ENCODE measurements around the gene LPXN.

LPXN gene

GRCh38 chr11:58561394-58562098 is 14.1 kb downstream of the LPXN start:
- no peak overlapping the region for H4K8ac ChIP-seq (ENCODE audit: low read length)
- H4K91ac ChIP-seq (ENCODE audit: low read length): no peak overlapping the region
- H2AFZ ChIP-seq (ENCODE audit: low read depth, low read length): no peak overlapping the region
- no peak overlapping the region for H3K4me2 ChIP-seq (ENCODE audit: low read length, poor library complexity, severe bottlenecking)
- H3K36me3 ChIP-seq (ENCODE audit: control insufficient read depth in 1 of 2, insufficient read depth in 2 of 2, low read depth in 1 of 2, low read length in 2 of 2): peaks cover 0 to 71% of the 10 kb centered on the region in 2 experiments
- WGBS: 92% methylated on average over 2 of the region's 2 CpGs
- H3K79me1 ChIP-seq (replicated peaks; ENCODE audit: low read length, poor library complexity, severe bottlenecking): peaks cover 5% of the 10 kb centered on the region
- H3K9ac ChIP-seq (ENCODE audit: low read length): peak overlapping the region; percentile 36
- H3K4me1 ChIP-seq (ENCODE audit: control insufficient read depth, insufficient read depth, low read depth, low read length): peaks cover 2% of the 10 kb centered on the region
- no peak overlapping the region for H3K14ac ChIP-seq (ENCODE audit: low read length in 2 of 2)
- no peak overlapping the region for H2AK5ac ChIP-seq (ENCODE audit: low read length, severe bottlenecking)
- no peak overlapping the region for H2BK120ac ChIP-seq (ENCODE audit: low read depth, low read length)
- H3K27ac ChIP-seq (ENCODE audit: low read length, poor library complexity, severe bottlenecking): peak overlapping the region; percentile 66
- no peaks in the 10 kb centered on the region for H3K9me3 ChIP-seq (ENCODE audit: control insufficient read depth, low read length)
- no peaks in the 10 kb centered on the region for H3K27me3 ChIP-seq (ENCODE audit: control insufficient read depth in 1 of 2, insufficient read depth in 1 of 2, low read length in 2 of 2)
- H3K23ac ChIP-seq (ENCODE audit: low read length in 2 of 2): no peak overlapping the region
- DNase-seq: no peak
- H3K4me3 ChIP-seq (ENCODE audit: insufficient read depth in 1 of 2, low read depth in 1 of 2, low read length in 2 of 2): no peak overlapping the region
- H2BK12ac ChIP-seq (ENCODE audit: low read length in 2 of 2): no peak overlapping the region
- H3K4ac ChIP-seq (ENCODE audit: low read depth in 1 of 2, low read length in 2 of 2): no peak overlapping the region
- H3K18ac ChIP-seq (ENCODE audit: low read depth in 1 of 2, low read length in 2 of 2): no peak overlapping the region
- no peak overlapping the region for H2BK15ac ChIP-seq (ENCODE audit: low read depth, poor library complexity, severe bottlenecking)
- H2BK5ac ChIP-seq (ENCODE audit: low read depth, low read length, poor library complexity, severe bottlenecking): no peak overlapping the region

- Histone ChIP-seq H3K9ac (ENCODE audit: low read length) (peak overlapping the region; percentile 36), H3K18ac (ENCODE audit: low read depth in 1 of 2, low read length in 2 of 2) (no peak overlapping the region), H2BK120ac (ENCODE audit: low read depth, low read length) (no peak overlapping the region), H3K27me3 (ENCODE audit: control insufficient read depth in 1 of 2, insufficient read depth in 1 of 2, low read length in 2 of 2) (no peaks in the 10 kb centered on the region), H3K4me2 (ENCODE audit: low read length, poor library complexity, severe bottlenecking) (no peak overlapping the region), H3K27ac (ENCODE audit: low read length, poor library complexity, severe bottlenecking) (no peak overlapping the region), H3K23ac (ENCODE audit: low read length in 2 of 2) (no peak overlapping the region), H2AFZ (ENCODE audit: low read depth, low read length) (no peak overlapping the region), H3K4me1 (ENCODE audit: control insufficient read depth, insufficient read depth, low read depth, low read length) (peaks cover 2% of the 10 kb centered on the region), H4K8ac (ENCODE audit: low read length) (no peak overlapping the region), H3K4me3 (ENCODE audit: insufficient read depth in 1 of 2, low read depth in 1 of 2, low read length in 2 of 2) (no peak overlapping the region), H3K36me3 (ENCODE audit: control insufficient read depth in 1 of 2, insufficient read depth in 2 of 2, low read depth in 1 of 2, low read length in 2 of 2) (peaks cover 0 to 67% of the 10 kb centered on the region in 2 experiments), H3K9me3 (ENCODE audit: control insufficient read depth, low read length) (no peaks in the 10 kb centered on the region), H4K91ac (ENCODE audit: low read length) (no peak overlapping the region), H2BK15ac (ENCODE audit: low read depth, poor library complexity, severe bottlenecking) (no peak overlapping the region), H2BK5ac (ENCODE audit: low read depth, low read length, poor library complexity, severe bottlenecking) (no peak overlapping the region), H2BK12ac (ENCODE audit: low read length in 2 of 2) (no peak overlapping the region), H3K4ac (ENCODE audit: low read depth in 1 of 2, low read length in 2 of 2) (no peak overlapping the region), H3K14ac (ENCODE audit: low read length in 2 of 2) (no peak overlapping the region), H3K79me1 (replicated peaks; ENCODE audit: low read length, poor library complexity, severe bottlenecking) (peaks cover 5% of the 10 kb centered on the region), H2AK5ac (ENCODE audit: low read length, severe bottlenecking) (no peak overlapping the region)
- DNase-seq: no peak
- WGBS: no CpG with 5 or more reads among the region's 2 CpGs
These were observed 14.8 kb downstream of the LPXN start for GRCh38 chr11:58560842-58561241.

GRCh38 chr11:58549644-58550043 is 26.0 kb downstream of the LPXN start:
- Histone ChIP-seq H3K9ac (ENCODE audit: low read length) (no peak overlapping the region), H3K4me3 (ENCODE audit: insufficient read depth in 1 of 2, low read depth in 1 of 2, low read length in 2 of 2) (no peak overlapping the region), H4K8ac (ENCODE audit: low read length) (no peak overlapping the region), H3K18ac (ENCODE audit: low read depth in 1 of 2, low read length in 2 of 2) (no peak overlapping the region), H2BK15ac (ENCODE audit: low read depth, poor library complexity, severe bottlenecking) (no peak overlapping the region), H2BK12ac (ENCODE audit: low read length in 2 of 2) (no peak overlapping the region), H3K4me1 (ENCODE audit: control insufficient read depth, insufficient read depth, low read depth, low read length) (no peaks in the 10 kb centered on the region), H3K4me2 (ENCODE audit: low read length, poor library complexity, severe bottlenecking) (no peak overlapping the region), H3K9me3 (ENCODE audit: control insufficient read depth, low read length) (no peaks in the 10 kb centered on the region), H2BK5ac (ENCODE audit: low read depth, low read length, poor library complexity, severe bottlenecking) (no peak overlapping the region), H3K4ac (ENCODE audit: low read depth in 1 of 2, low read length in 2 of 2) (no peak overlapping the region), H2BK120ac (ENCODE audit: low read depth, low read length) (no peak overlapping the region), H3K27me3 (ENCODE audit: control insufficient read depth in 1 of 2, insufficient read depth in 1 of 2, low read length in 2 of 2) (no peaks in the 10 kb centered on the region), H4K91ac (ENCODE audit: low read length) (no peak overlapping the region), H3K36me3 (ENCODE audit: control insufficient read depth in 1 of 2, insufficient read depth in 2 of 2, low read depth in 1 of 2, low read length in 2 of 2) (peaks cover 25 to 99% of the 10 kb centered on the region in 2 experiments), H3K27ac (ENCODE audit: low read length, poor library complexity, severe bottlenecking) (no peak overlapping the region), H3K23ac (ENCODE audit: low read length in 2 of 2) (no peak overlapping the region), H2AFZ (ENCODE audit: low read depth, low read length) (no peak overlapping the region), H3K14ac (ENCODE audit: low read length in 2 of 2) (no peak overlapping the region), H2AK5ac (ENCODE audit: low read length, severe bottlenecking) (no peak overlapping the region), H3K79me1 (replicated peaks; ENCODE audit: low read length, poor library complexity, severe bottlenecking) (no peaks in the 10 kb centered on the region)
- 95% methylated on average over 7 of the region's 7 CpGs for WGBS
- no peak for DNase-seq

- Histone ChIP-seq H2BK120ac (ENCODE audit: low read depth, low read length) (no peak overlapping the region), H3K27me3 (ENCODE audit: control insufficient read depth in 1 of 2, insufficient read depth in 1 of 2, low read length in 2 of 2) (no peaks in the 10 kb centered on the region), H2AK5ac (ENCODE audit: low read length, severe bottlenecking) (no peak overlapping the region), H3K4me1 (ENCODE audit: control insufficient read depth, insufficient read depth, low read depth, low read length) (no peaks in the 10 kb centered on the region), H2BK5ac (ENCODE audit: low read depth, low read length, poor library complexity, severe bottlenecking) (no peak overlapping the region), H3K23ac (ENCODE audit: low read length in 2 of 2) (no peak overlapping the region), H2AFZ (ENCODE audit: low read depth, low read length) (no peak overlapping the region), H3K9me3 (ENCODE audit: control insufficient read depth, low read length) (no peaks in the 10 kb centered on the region), H3K18ac (ENCODE audit: low read depth in 1 of 2, low read length in 2 of 2) (no peak overlapping the region), H3K79me1 (replicated peaks; ENCODE audit: low read length, poor library complexity, severe bottlenecking) (no peaks in the 10 kb centered on the region), H3K27ac (ENCODE audit: low read length, poor library complexity, severe bottlenecking) (no peak overlapping the region), H2BK15ac (ENCODE audit: low read depth, poor library complexity, severe bottlenecking) (no peak overlapping the region), H3K4me2 (ENCODE audit: low read length, poor library complexity, severe bottlenecking) (no peak overlapping the region), H3K9ac (ENCODE audit: low read length) (no peak overlapping the region), H3K4ac (ENCODE audit: low read depth in 1 of 2, low read length in 2 of 2) (no peak overlapping the region), H4K91ac (ENCODE audit: low read length) (no peak overlapping the region), H4K8ac (ENCODE audit: low read length) (no peak overlapping the region), H3K14ac (ENCODE audit: low read length in 2 of 2) (no peak overlapping the region), H2BK12ac (ENCODE audit: low read length in 2 of 2) (no peak overlapping the region), H3K4me3 (ENCODE audit: insufficient read depth in 1 of 2, low read depth in 1 of 2, low read length in 2 of 2) (no peak overlapping the region), H3K36me3 (ENCODE audit: control insufficient read depth in 1 of 2, insufficient read depth in 2 of 2, low read depth in 1 of 2, low read length in 2 of 2) (peaks cover 18 to 94% of the 10 kb centered on the region in 2 experiments)
- DNase-seq: no peak
- 77% methylated on average over 1 of the region's 1 CpG for WGBS
These were observed 28.8 kb downstream of the LPXN start for GRCh38 chr11:58546841-58547240.
